ENCODE results near the gene OVCH2.

OVCH2 gene

GRCh38 chr11:7689239-7689638 is 17.0 kb downstream of the OVCH2 start:
- no peak for DNase-seq (ENCODE audit: insufficient read length, low spot score)
- FAIRE-seq: no peak

DNA sequence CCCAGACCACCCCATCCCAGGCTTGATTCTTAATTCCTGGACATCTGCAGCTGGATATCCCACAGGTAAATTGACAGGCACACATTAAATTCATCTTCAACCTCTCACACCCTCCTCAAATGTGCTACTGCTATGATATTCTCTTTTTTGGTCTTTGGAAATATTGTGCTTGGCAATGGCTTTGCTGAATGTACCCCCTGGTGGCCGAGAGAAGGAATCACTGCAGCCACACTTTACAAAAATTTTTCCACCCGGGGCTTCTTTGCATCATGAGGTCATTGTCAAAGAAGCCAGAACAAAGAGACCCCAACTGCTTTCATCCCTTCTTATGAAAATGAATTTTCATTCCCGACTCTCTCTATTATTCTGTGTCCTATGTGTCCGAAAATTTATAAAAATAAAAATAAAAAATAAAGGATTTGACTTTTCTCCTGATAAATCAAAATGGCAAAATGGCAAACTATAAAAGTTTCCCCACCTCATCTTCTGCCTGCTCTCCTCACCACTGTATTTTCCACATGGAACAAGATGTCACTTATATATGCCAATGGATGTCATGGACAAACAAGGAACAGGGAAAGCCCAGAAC is 17.9 kb downstream of the OVCH2 start:
- peak; percentile 13 for FAIRE-seq
- no peak for DNase-seq (ENCODE audit: insufficient read length, low spot score)
- TF ChIP-seq POLR2A (IDR thresholded peaks at IDR 0.05; ENCODE audit: low read depth, low read length): no peak
- no peak for TF ChIP-seq POU2F2 (IDR thresholded peaks at IDR 0.05; ENCODE audit: low read depth, low read length)
- TF ChIP-seq POLR2AphosphoS5 (IDR thresholded peaks at IDR 0.05; ENCODE audit: low read depth, low read length): no peak
- TF ChIP-seq TAF1 (IDR thresholded peaks at IDR 0.05; ENCODE audit: low read depth, low read length): no peak

More at GRCh38 chr11:7689239-7689638, 17.0 kb downstream of the OVCH2 start:
- TF ChIP-seq TAF1 (IDR thresholded peaks at IDR 0.05; ENCODE audit: low read depth, low read length): no peak
- TF ChIP-seq PAX5 (IDR thresholded peaks at IDR 0.05; ENCODE audit: insufficient read depth, low read length, severe bottlenecking): no peak
- TF ChIP-seq SPI1 (IDR thresholded peaks at IDR 0.05; ENCODE audit: low read depth, low read length): no peak

DNA sequence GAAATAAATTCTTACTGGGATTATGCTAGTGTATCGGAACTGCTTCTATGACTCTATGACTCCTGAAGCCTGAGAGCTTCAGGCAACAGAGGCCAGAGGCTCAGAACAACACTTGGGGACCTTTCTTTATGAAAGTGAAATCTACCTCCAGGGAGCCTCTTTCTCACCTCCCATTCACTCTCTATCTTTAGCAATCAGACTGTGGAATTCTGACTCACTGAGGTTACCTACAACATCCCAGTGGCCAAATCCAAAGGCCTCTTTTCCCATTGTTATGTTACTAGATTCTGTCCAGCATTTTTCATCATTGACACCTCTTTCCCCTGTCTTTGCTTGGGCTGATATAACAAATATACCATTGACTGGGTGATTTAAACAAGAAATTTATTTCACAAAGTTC is 18.9 kb downstream of the OVCH2 start:
- TF ChIP-seq POLR2AphosphoS5 (IDR thresholded peaks at IDR 0.05; ENCODE audit: low read depth, low read length) (no peak), PAX5 (IDR thresholded peaks at IDR 0.05; ENCODE audit: insufficient read depth, low read length, severe bottlenecking) (no peak), TAF1 (IDR thresholded peaks at IDR 0.05; ENCODE audit: low read depth, low read length) (no peak), POLR2A (IDR thresholded peaks at IDR 0.05; ENCODE audit: low read depth, low read length) (no peak), SPI1 (IDR thresholded peaks at IDR 0.05; ENCODE audit: low read depth, low read length) (no peak), POU2F2 (IDR thresholded peaks at IDR 0.05; ENCODE audit: low read depth, low read length) (no peak)
- DNase-seq (ENCODE audit: insufficient read length, low spot score) (no peak), FAIRE-seq (no peak)

DNA sequence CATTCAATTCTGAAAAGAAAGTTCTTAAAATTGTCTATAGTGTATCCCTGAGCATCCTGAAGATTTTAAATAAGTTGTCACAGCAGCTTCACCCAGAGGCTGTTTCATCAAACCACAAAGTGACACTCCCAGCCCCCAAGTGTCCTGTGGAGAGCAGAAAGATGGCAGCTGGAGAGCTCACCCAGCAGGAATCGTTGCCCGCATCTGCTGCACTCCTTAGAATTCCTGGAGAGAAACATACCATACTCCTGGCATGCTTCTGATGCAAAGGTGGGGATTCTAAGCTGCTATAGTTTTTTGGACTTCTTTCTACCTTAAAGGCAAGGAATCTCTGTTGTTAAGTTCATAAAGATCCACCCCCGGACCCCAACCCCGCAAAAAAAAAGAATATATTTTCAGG is 19.5 kb downstream of the OVCH2 start:
- FAIRE-seq: no peak
- DNase-seq (ENCODE audit: insufficient read length, low spot score): no peak
- TF ChIP-seq POU2F2 (IDR thresholded peaks at IDR 0.05; ENCODE audit: low read depth, low read length) (no peak), POLR2A (IDR thresholded peaks at IDR 0.05; ENCODE audit: low read depth, low read length) (no peak), PAX5 (IDR thresholded peaks at IDR 0.05; ENCODE audit: insufficient read depth, low read length, severe bottlenecking) (no peak), TAF1 (IDR thresholded peaks at IDR 0.05; ENCODE audit: low read depth, low read length) (no peak), SPI1 (IDR thresholded peaks at IDR 0.05; ENCODE audit: low read depth, low read length) (no peak)

DNA sequence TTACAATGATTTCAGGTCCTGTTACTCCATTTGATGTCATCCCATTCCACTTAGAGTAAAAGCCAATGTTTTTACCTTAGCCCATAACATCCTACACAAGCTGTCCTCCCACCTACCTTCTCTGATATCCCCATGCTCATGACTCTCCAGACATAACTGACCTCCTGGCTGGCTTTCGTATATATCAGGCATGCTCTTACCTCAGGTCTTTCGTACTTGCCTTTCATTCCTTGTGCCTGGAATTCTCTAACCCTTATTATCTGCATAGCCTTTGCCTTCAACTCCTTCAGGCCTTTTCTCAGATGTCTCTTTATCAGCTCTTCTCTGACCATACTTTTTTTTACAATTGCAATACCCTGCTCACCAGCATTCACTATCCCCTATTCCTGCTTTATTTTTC is 22.7 kb downstream of the OVCH2 start:
- TF ChIP-seq POLR2A (IDR thresholded peaks at IDR 0.05; ENCODE audit: low read depth, low read length) (no peak), POLR2AphosphoS5 (IDR thresholded peaks at IDR 0.05; ENCODE audit: low read depth, low read length) (no peak), POU2F2 (IDR thresholded peaks at IDR 0.05; ENCODE audit: low read depth, low read length) (no peak), PAX5 (IDR thresholded peaks at IDR 0.05; ENCODE audit: insufficient read depth, low read length, severe bottlenecking) (no peak), TAF1 (IDR thresholded peaks at IDR 0.05; ENCODE audit: low read depth, low read length) (no peak), SPI1 (IDR thresholded peaks at IDR 0.05; ENCODE audit: low read depth, low read length) (no peak)
- no peak for DNase-seq (ENCODE audit: insufficient read length, low spot score)
- no peak for FAIRE-seq

GRCh38 chr11:7677796-7678201 is 28.5 kb downstream of the OVCH2 start:
- no peak for TF ChIP-seq POU2F2 (IDR thresholded peaks at IDR 0.05; ENCODE audit: low read depth, low read length)
- TF ChIP-seq POLR2A (IDR thresholded peaks at IDR 0.05; ENCODE audit: low read depth, low read length): no peak
- FAIRE-seq (no peak), DNase-seq (ENCODE audit: insufficient read length, low spot score) (no peak)

DNA sequence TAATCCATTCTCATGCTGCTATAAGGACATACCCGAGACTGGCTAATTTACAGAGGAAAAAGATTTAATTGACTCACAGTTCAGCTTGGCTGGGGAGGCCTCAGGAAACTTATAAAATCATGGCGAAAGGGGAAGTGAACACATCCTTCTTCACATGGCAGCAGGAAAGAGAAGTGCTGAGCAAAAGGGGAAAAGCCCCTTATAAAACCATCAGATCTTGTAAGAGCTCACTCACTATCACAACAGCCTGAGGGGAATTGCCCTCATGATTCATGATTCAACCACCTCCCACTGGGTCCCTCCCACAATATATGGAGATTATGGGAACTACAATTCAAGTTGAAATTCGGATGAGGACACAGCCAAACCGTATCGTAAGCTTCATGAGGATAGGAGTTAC is 29.2 kb downstream of the OVCH2 start:
- TF ChIP-seq TAF1 (IDR thresholded peaks at IDR 0.05; ENCODE audit: low read depth, low read length) (no peak), SPI1 (IDR thresholded peaks at IDR 0.05; ENCODE audit: low read depth, low read length) (peak; percentile 69)
- FAIRE-seq (no peak), DNase-seq (ENCODE audit: insufficient read length, low spot score) (no peak)

- TF ChIP-seq PAX5 (IDR thresholded peaks at IDR 0.05; ENCODE audit: insufficient read depth, low read length, severe bottlenecking) (no peak), POU2F2 (IDR thresholded peaks at IDR 0.05; ENCODE audit: low read depth, low read length) (no peak), POLR2A (IDR thresholded peaks at IDR 0.05; ENCODE audit: low read depth, low read length) (no peak), POLR2AphosphoS5 (IDR thresholded peaks at IDR 0.05; ENCODE audit: low read depth, low read length) (no peak), TAF1 (IDR thresholded peaks at IDR 0.05; ENCODE audit: low read depth, low read length) (no peak), SPI1 (IDR thresholded peaks at IDR 0.05; ENCODE audit: low read depth, low read length) (no peak)
- DNase-seq (ENCODE audit: insufficient read length, low spot score) (no peak), FAIRE-seq (peak; percentile 45)
These were observed 30.6 kb downstream of the OVCH2 start for GRCh38 chr11:7675631-7676030.

DNA sequence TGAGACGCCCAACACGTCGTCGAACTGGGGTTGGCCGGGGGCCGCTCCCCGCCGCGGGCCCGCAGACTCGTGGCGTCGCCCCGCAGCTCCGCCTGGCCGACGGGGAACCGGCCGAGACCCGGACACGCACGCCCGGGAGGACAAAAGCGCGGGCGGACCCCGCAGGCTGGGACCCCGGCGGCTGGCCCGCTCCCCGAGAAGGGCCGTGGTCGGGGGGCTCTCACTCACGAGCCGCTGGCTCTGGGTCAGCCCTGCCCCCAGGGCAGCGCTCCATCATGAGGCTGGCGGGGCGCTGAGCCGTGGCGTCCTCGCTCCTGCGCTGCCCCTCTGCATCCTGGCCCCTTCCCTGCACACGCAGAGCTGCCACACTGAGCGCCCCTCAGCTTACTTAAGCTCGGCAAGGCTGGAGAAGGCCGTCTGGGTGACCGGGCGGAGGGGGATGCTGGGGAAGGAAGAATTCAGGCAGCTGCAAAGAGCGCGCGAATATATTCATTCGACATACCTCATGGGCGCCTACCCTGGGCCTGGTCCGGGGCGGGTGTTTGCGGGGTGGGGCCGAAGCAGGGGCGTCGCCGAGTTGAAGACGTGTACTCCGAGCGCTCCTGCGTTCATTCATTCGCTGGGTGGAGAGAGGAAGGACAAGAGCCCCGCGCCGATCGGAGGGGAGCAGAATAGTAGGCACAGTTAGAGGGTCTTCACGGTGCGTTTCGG is 32.4 kb downstream of the OVCH2 start:
- DNase-seq (ENCODE audit: insufficient read length, low spot score) (no peak), FAIRE-seq (no peak)
- no peak for TF ChIP-seq POLR2AphosphoS5 (IDR thresholded peaks at IDR 0.05; ENCODE audit: low read depth, low read length)
- TF ChIP-seq POLR2A (IDR thresholded peaks at IDR 0.05; ENCODE audit: low read depth, low read length): no peak
- no peak for TF ChIP-seq PAX5 (IDR thresholded peaks at IDR 0.05; ENCODE audit: insufficient read depth, low read length, severe bottlenecking)
- no peak for TF ChIP-seq SPI1 (IDR thresholded peaks at IDR 0.05; ENCODE audit: low read depth, low read length)
- TF ChIP-seq TAF1 (IDR thresholded peaks at IDR 0.05; ENCODE audit: low read depth, low read length): no peak
- TF ChIP-seq POU2F2 (IDR thresholded peaks at IDR 0.05; ENCODE audit: low read depth, low read length): no peak

DNA sequence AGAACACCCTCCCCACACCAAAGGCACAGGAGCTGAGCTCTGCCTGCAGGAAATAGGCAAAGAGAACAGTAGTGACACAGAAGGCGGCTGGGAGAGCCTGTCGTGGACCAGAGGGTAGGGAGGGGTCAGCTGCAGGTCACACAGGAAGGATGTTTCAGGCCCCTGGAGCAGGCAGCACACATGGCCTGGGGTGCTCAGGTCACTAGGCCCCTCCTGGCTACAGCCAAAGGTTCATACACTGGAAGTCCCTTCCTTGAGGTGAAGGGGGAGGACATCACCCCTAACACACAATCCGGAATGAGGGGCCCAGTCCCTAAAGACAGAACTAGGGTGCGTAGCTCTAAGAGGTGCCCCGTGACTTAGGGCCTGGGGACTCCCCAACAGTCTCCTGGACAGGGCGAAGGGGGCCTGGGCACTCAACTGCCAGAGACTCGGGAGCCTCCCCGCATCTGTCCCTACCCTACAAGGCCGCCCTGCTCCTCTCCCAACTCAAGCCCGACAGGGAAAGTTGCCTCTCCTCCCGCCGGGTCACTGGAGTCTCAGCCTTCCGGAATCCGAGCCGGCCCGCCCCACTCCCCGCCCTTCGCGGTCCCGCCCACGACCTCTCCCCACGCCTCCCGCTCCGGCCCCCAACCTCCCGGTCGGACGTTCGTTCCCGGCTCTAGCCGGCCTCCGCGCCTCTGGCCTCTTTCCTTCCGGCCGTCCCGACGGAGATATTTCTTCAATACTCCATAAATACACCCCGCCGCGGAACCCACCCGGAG is 33.1 kb downstream of the OVCH2 start, which contains the start of gene CYB5R2:
Gene CYB5R2, minus strand, starts transcription at position 541 of the 764 bp plus-strand sequence. CDS start 675 bp downstream, outside the sequence.
- peak; percentile 63 for FAIRE-seq
- TF ChIP-seq POLR2AphosphoS5 (IDR thresholded peaks at IDR 0.05; ENCODE audit: low read depth, low read length) (no peak; the same call in 1 of the 2 replicates), POLR2A (IDR thresholded peaks at IDR 0.05; ENCODE audit: low read depth, low read length) (peak; percentile 58; the same call in 1 of the 2 replicates)
- DNase-seq (ENCODE audit: insufficient read length, low spot score): no peak

Data from GM12891 (cell line).